K562 (cell line): Measurements from ENCODE around the gene NRF1. TPM values are rescaled to one million over a fixed set of nuclear protein-coding genes. Genes with fewer than 3 reads are reported as not detected.

Source experiments
- ATAC-seq: fragments of 200-7000 bp; cut with Tn5 transposase; 3 replicates; pipeline ENCODE4 v1.9.1; 2020; ENCODE audit warnings: moderate library complexity
- BruUV-seq: library from RNA; stranded (reverse); fragments of 400-500 nt; replicated peaks from 2 replicates; lab custom pipeline; 2021; lab: Mats Ljungman, UMichigan
- CTCF ChIA-PET: fragments of 300-600 bp; formaldehyde crosslinking; extraction: SDS; loops from one replicate; lab custom pipeline; 2021; ENCODE audit warnings: low intra/inter-chr PET ratio; lab: Yijun Ruan, JAX
- POLR2A ChIA-PET: fragments of 300-600, 350-650 bp; sonication (Branson Sonifier 250); formaldehyde crosslinking; extraction: SDS; loops from one replicate; lab custom pipeline; 2021; ENCODE audit warnings: antibody characterized with exemption, inconsistent platforms; lab: Yijun Ruan, JAX
- DNase-seq, 4 experiments: peaks; one replicate each; pipeline versions ENCODE4 v3.0.0 to v3.0.0-alpha.2; 2011 to 2018; ENCODE audit warnings: low spot score in 3 of 4, mixed read lengths in 3 of 4; ENCODE audit errors: extremely low read depth in 1 of 4
- FAIRE-seq: peaks from 2 replicates; lab custom pipeline; 2011; peaks lifted over from hg19 to GRCh38; lab: Jason Lieb, UNC
- H2AFZ ChIP-seq: 2 replicates; pipeline ENCODE4 v1.6.0; 2011; ENCODE audit warnings: low read depth, low read length, control low read depth, inconsistent platforms
- H3K27ac ChIP-seq: fragments of 200-600 bp; 3 replicates; pipeline ENCODE4 v1.8.0; 2011; ENCODE audit warnings: low read depth, mild to moderate bottlenecking, control low read depth, inconsistent platforms, low read length, moderate library complexity, mixed read lengths; ENCODE audit errors: extremely low read depth
- H3K27me3 ChIP-seq, 2 experiments: fragments of 300-600 bp in 1 of 2; 2 replicates in 1 of 2; 3 replicates in 1 of 2; pipeline versions ENCODE4 v1.6.0 to v1.8.0; 2011; ENCODE audit warnings: inconsistent platforms in 2 of 2, low read length in 2 of 2, mild to moderate bottlenecking in 1 of 2, mixed read lengths in 1 of 2, moderate library complexity in 1 of 2; ENCODE audit not compliant: control insufficient read depth in 2 of 2, insufficient read depth in 2 of 2
- H3K36me3 ChIP-seq: fragments of 300-600 bp; 3 replicates; pipeline ENCODE4 v1.8.0; 2011; ENCODE audit warnings: mild to moderate bottlenecking, low read length, inconsistent platforms; ENCODE audit not compliant: control insufficient read depth, insufficient read depth
- H3K4me1 ChIP-seq, 2 experiments: fragments of 200-600 bp in 1 of 2; replicated peaks in 1 of 2; 2 replicates in 1 of 2; 3 replicates in 1 of 2; pipeline versions ENCODE4 v1.5.1 to v1.8.0; 2011; ENCODE audit warnings: inconsistent platforms in 2 of 2, low read length in 2 of 2, mild to moderate bottlenecking in 1 of 2, mixed read lengths in 1 of 2, moderate library complexity in 1 of 2; ENCODE audit not compliant: control insufficient read depth in 2 of 2, insufficient read depth in 2 of 2
- H3K4me2 ChIP-seq: 2 replicates; pipeline ENCODE4 v1.6.1; 2011; ENCODE audit warnings: low read length, control low read depth, inconsistent platforms, mixed read lengths; ENCODE audit not compliant: insufficient read depth
- H3K4me3 ChIP-seq: fragments of 200-600 bp; sonication (generic), shearing (Covaris generic); 2 replicates; pipeline ENCODE4 v1.5.1; 2016; ENCODE audit warnings: control low read depth, inconsistent platforms
- H3K79me2 ChIP-seq: fragments of 200-600 bp; 3 replicates; pipeline ENCODE4 v1.8.0; 2011; ENCODE audit warnings: low read length, inconsistent platforms; ENCODE audit not compliant: control insufficient read depth, insufficient read depth
- H3K9ac ChIP-seq, 2 experiments: 2 replicates each; pipeline versions ENCODE4 v1.6.0 to v1.6.1; 2011; ENCODE audit warnings: low read depth in 2 of 2, low read length in 2 of 2, control low read depth in 1 of 2, inconsistent platforms in 1 of 2, mild to moderate bottlenecking in 1 of 2, mixed read lengths in 1 of 2; ENCODE audit not compliant: insufficient read depth in 1 of 2
- H3K9me1 ChIP-seq: one replicate; pipeline ENCODE4 v1.6.0; 2011; ENCODE audit warnings: inconsistent platforms, mild to moderate bottlenecking, low read length, moderate library complexity; ENCODE audit not compliant: control insufficient read depth, insufficient read depth
- H3K9me3 ChIP-seq: replicated peaks from 2 replicates; pipeline ENCODE4 v1.5.1; 2011; ENCODE audit warnings: low read depth, low read length, inconsistent platforms; ENCODE audit not compliant: control insufficient read depth, insufficient read depth
- H4K20me1 ChIP-seq: replicated peaks from 2 replicates; pipeline ENCODE4 v1.6.1; 2011; ENCODE audit warnings: low read length, inconsistent platforms, mixed read lengths; ENCODE audit not compliant: control insufficient read depth, insufficient read depth
- ATF3 ChIP-seq, 2 experiments: fragments of 450-650 bp in 1 of 2; sonication (generic) in 1 of 2; formaldehyde crosslinking in 1 of 2; IDR thresholded peaks in 1 of 2; conservative IDR thresholded peaks in 1 of 2; 2 replicates each; pipeline versions ENCODE4 v1.6.1 to v1.8.1; 2016 to 2023; ENCODE audit warnings: mild to moderate bottlenecking in 2 of 2, moderate library complexity in 2 of 2, inconsistent platforms in 1 of 2, missing genetic modification reagents in 1 of 2
- CEBPG ChIP-seq, 3 experiments: fragments of 200-800 bp in 1 of 3; sonication (Bioruptor generic) in 1 of 3; sonication (generic) in 1 of 3; formaldehyde crosslinking in 1 of 3; IDR thresholded peaks in 2 of 3; conservative IDR thresholded peaks in 1 of 3; 2 replicates each; pipeline versions ENCODE4 v1.6.1 to v1.8.0; 2016 to 2022; ENCODE audit warnings: missing compliant biosample characterization in 2 of 3, missing genetic modification characterization in 2 of 3, mild to moderate bottlenecking in 1 of 3, missing genetic modification reagents in 1 of 3
- CREM ChIP-seq: IDR thresholded peaks from 2 replicates; pipeline ENCODE4 v1.6.1; 2014; ENCODE audit warnings: antibody characterized with exemption, low read depth
- NFIX ChIP-seq: fragments of 250-450 bp; sonication (Bioruptor Pico); IDR thresholded peaks from 2 replicates; pipeline ENCODE4 v1.4.0; 2020; ENCODE audit warnings: low read depth, mild to moderate bottlenecking, moderate library complexity
- SMAD4 ChIP-seq: fragments of 250-450 bp; sonication (Bioruptor Pico); conservative IDR thresholded peaks from 2 replicates; pipeline ENCODE4 v1.8.0; 2021; ENCODE audit warnings: inconsistent platforms, mild to moderate bottlenecking, moderate library complexity
- ZNF175 ChIP-seq: fragments of 200-800 bp; sonication (Bioruptor generic); IDR thresholded peaks from 2 replicates; pipeline ENCODE4 v1.6.1; 2016; ENCODE audit warnings: low read depth, mild to moderate bottlenecking, missing genetic modification characterization, missing compliant biosample characterization
- ZNF584 ChIP-seq: fragments of 200-800 bp; sonication (Bioruptor generic); IDR thresholded peaks from 2 replicates; pipeline ENCODE4 v1.6.1; 2016; ENCODE audit warnings: low read depth, mild to moderate bottlenecking, missing genetic modification characterization, missing compliant biosample characterization
- WGBS: fragments of 100-300 bp; shearing (Covaris generic); methylation state at CpG from one replicate; pipeline ENCODE4 v1.1.6; 2016; ENCODE audit warnings: low coverage, mixed read lengths; ENCODE audit not compliant: insufficient coverage; ENCODE audit errors: missing lambda C conversion rate; 5-methylcytosine and 5-hydroxymethylcytosine counted together
- in situ Hi-C: fragments of 300-500 bp; cut with MboI; formaldehyde crosslinking; loops from 4 replicates; pipeline ENCODE4 v1.15.0; 2018; ENCODE audit warnings: inconsistent platforms, mixed read lengths
- intact Hi-C: fragments of 100-400 bp; cut with micrococcal nuclease; formaldehyde crosslinking; loops from 2 replicates; pipeline ENCODE4 v1.14.2; 2022
- polyA plus RNA-seq, 8 experiments: library from polyadenylated mRNA; depleted of rRNA in 4 of 8; stranded (reverse) in 5 of 8; unstranded in 3 of 8; fragments of >200 nt; fragmentation: Nextera tagmentation in 2 of 8; fragmentation: Illumina TruSeq in 1 of 8; extraction: Ambion mirVana in 2 of 8; extraction: Trizol in 1 of 8; gene quantifications; 2 replicates each; pipeline versions ENCODE4 v1.2.1 to v1.2.3, GENCODE V29; 2011 to 2014; ENCODE audit warnings: inconsistent platforms in 1 of 8, missing spikeins in 1 of 8
- total RNA-seq, 7 experiments: library from RNA; depleted of rRNA in 6 of 7; stranded (reverse); fragments of >200 nt in 6 of 7; fragmentation: Illumina TruSeq in 2 of 7; extraction: Trizol in 2 of 7; gene quantifications; 2 replicates each; pipeline versions ENCODE4 v1.2.1 to v1.2.3, GENCODE V29; 2011 to 2021; ENCODE audit warnings: low replicate concordance in 1 of 7

NRF1 gene
- total and polyA plus RNA-seq, 9 of the 15 experiments (the other 6 are each of a cell fraction or from before 2014, with no cell fraction given) = 8.6 to 28.8 (median 20.3) TPM

DNA sequence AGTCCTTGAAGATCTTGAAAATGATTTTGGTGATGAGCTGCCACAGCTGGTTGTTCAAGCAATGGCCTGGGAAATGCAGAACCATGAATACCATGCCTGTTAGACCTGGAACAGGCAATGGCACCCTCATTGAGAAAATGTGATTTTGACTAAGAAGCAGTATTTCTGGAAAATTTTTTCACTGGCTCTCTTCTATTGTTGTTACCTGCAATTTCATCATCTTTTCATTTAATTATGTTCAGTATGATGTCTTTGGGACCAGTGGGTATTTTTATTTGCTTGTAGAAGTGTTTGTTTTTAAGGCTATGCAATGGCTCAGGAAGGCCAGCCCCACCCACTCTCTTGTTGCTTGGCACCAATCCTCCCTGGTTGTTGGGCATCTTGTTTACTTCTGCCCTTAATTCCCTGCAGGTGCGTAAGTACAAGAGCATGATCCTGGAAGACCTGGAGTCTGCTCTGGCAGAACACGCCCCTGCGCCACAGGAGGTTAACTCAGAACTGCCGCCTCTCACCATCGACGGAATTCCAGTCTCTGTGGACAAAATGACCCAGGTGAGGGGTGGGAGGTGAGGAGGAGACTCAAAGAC is 78.6 kb downstream of the NRF1 start:
- H3K9ac ChIP-seq = no peak overlapping the region; a peak in 1 of 4 replicates
- BruUV-seq = no TSS peak

More for the DNA sequence above, 78.6 kb downstream of the NRF1 start:
- CTCF ChIA-PET = no interaction called here
- 86% methylated on average over 6 of the region's 6 CpGs for WGBS
- FAIRE-seq = no peak
- no peak overlapping the region for H2AFZ ChIP-seq
- H3K4me2 ChIP-seq = no peak overlapping the region
- TF ChIP-seq ATF3 (IDR thresholded peaks at IDR 0.05) (peak; percentile 55; the same call in 1 of the 2 replicates), ATF3 (CRISPR knock-in tag; conservative IDR thresholded peaks at IDR 0.05) (no peak), CEBPG (CRISPR knock-in tag; IDR thresholded peaks at IDR 0.05) (peak; percentile 40; the same call in 1 of the 2 replicates), CEBPG (tag; conservative IDR thresholded peaks at IDR 0.05 in 1 of 2, IDR thresholded peaks at IDR 0.05 in 1 of 2) (peak in 1 of 2 experiments; percentile 91; a peak in 2 of 4 replicates), ZNF175 (peak; percentile 12; the same call in 1 of the 2 replicates), SMAD4 (peak; percentile 62; the same call in 1 of the 2 replicates), CREM (no peak), ZNF584 (CRISPR knock-in tag) (peak; percentile 71), NFIX (no peak)
- H4K20me1 ChIP-seq = no peaks in the 10 kb centered on the region
- POLR2A ChIA-PET = interaction anchor here (0.7 to 1.1 kb wide), 3 partner anchors 8 to 78 kb away, joined by 3 to 4 read pairs (median 3); no protein-coding TSS in a partner anchor
- ATAC-seq = no peak
- peaks cover 30% of the 10 kb centered on the region; the same call in 1 of the 3 replicates for H3K36me3 ChIP-seq
- no peak overlapping the region for H3K27ac ChIP-seq
- no peak overlapping the region for H3K4me3 ChIP-seq
- in situ Hi-C loops = no loop called here
- H3K27me3 ChIP-seq = no peaks in the 10 kb centered on the region
- DNase-seq = no peak
- H3K79me2 ChIP-seq = no peaks in the 10 kb centered on the region
- no peaks in the 10 kb centered on the region for H3K4me1 ChIP-seq
- H3K9me1 ChIP-seq = no peaks in the 10 kb centered on the region
- intact Hi-C loops = no loop called here
- H3K9me3 ChIP-seq = no peaks in the 10 kb centered on the region
